ENCODE data around the gene ADI1. TPM values are rescaled to one million over a fixed set of nuclear protein-coding genes. Genes with fewer than 3 reads are reported as not detected.

ADI1 gene
- total and polyA plus RNA-seq, 2 experiments from 2014 or later = 106 to 204 TPM

GRCh38 chr2:3513026-3513810 is 6.1 kb downstream of the ADI1 start:
- Histone ChIP-seq H3K4me3 (no peak overlapping the region), H3K4me2 (no peak overlapping the region), H3K4me1 (ENCODE audit: insufficient read depth) (peaks cover 6% of the 10 kb centered on the region), H3K36me3 (replicated peaks; ENCODE audit: insufficient read depth, low read depth) (no peaks in the 10 kb centered on the region), H3K79me2 (peaks cover 43% of the 10 kb centered on the region), H3K9me2 (replicated peaks; ENCODE audit: insufficient read depth) (no peaks in the 10 kb centered on the region), H3K27me3 (no peaks in the 10 kb centered on the region), H3K9me3 (ENCODE audit: low read depth) (no peaks in the 10 kb centered on the region), H3K27ac (no peak overlapping the region), H2AFZ (no peak overlapping the region), H4K20me1 (ENCODE audit: insufficient read depth, poor library complexity, severe bottlenecking) (no peaks in the 10 kb centered on the region)
- TF ChIP-seq EZH2 (IDR thresholded peaks at IDR 0.05; ENCODE audit: borderline replicate concordance) (no peak), CTCF (IDR thresholded peaks at IDR 0.05; ENCODE audit: poor library complexity) (no peak), EZH2phosphoT487 (IDR thresholded peaks at IDR 0.05; ENCODE audit: low read depth, severe bottlenecking, unreplicated experiment) (no peak)
- DNase-seq (ENCODE audit: low spot score) = no peak
- 89% methylated on average over 3 of the region's 3 CpGs for WGBS (ENCODE audit: low lambda C conversion rate, missing lambda C conversion rate)

GRCh38 chr2:3512086-3512485 is 7.2 kb downstream of the ADI1 start:
- H2AFZ ChIP-seq = no peak overlapping the region
- H3K4me3 ChIP-seq = no peak overlapping the region
- H3K27me3 ChIP-seq = no peaks in the 10 kb centered on the region
- H3K4me2 ChIP-seq = no peak overlapping the region
- no peaks in the 10 kb centered on the region for H3K9me2 ChIP-seq (replicated peaks; ENCODE audit: insufficient read depth)
- DNase-seq (ENCODE audit: low spot score) = no peak
- no peaks in the 10 kb centered on the region for H3K36me3 ChIP-seq (replicated peaks; ENCODE audit: insufficient read depth, low read depth)
- 82% methylated on average over 2 of the region's 2 CpGs for WGBS (ENCODE audit: low lambda C conversion rate, missing lambda C conversion rate)
- no peaks in the 10 kb centered on the region for H4K20me1 ChIP-seq (ENCODE audit: insufficient read depth, poor library complexity, severe bottlenecking)
- TF ChIP-seq CTCF (IDR thresholded peaks at IDR 0.05; ENCODE audit: poor library complexity) (no peak), EZH2phosphoT487 (IDR thresholded peaks at IDR 0.05; ENCODE audit: low read depth, severe bottlenecking, unreplicated experiment) (no peak), EZH2 (IDR thresholded peaks at IDR 0.05; ENCODE audit: borderline replicate concordance) (no peak)
- no peak overlapping the region for H3K27ac ChIP-seq
- H3K79me2 ChIP-seq = peaks cover 41% of the 10 kb centered on the region
- H3K9me3 ChIP-seq (ENCODE audit: low read depth) = no peaks in the 10 kb centered on the region
- no peaks in the 10 kb centered on the region for H3K4me1 ChIP-seq (ENCODE audit: insufficient read depth)

GRCh38 chr2:3505771-3506170 is 13.6 kb downstream of the ADI1 start:
- 62% methylated on average over 4 of the region's 4 CpGs for WGBS (ENCODE audit: low lambda C conversion rate, missing lambda C conversion rate)
- Histone ChIP-seq H3K4me2 (peak overlapping the region; percentile 34), H3K36me3 (replicated peaks; ENCODE audit: insufficient read depth, low read depth) (no peaks in the 10 kb centered on the region), H3K27ac (peak overlapping the region; percentile 78), H3K79me2 (peaks cover 39% of the 10 kb centered on the region), H3K4me1 (ENCODE audit: insufficient read depth) (peaks cover 5% of the 10 kb centered on the region), H3K9me3 (ENCODE audit: low read depth) (no peaks in the 10 kb centered on the region), H2AFZ (no peak overlapping the region), H3K4me3 (no peak overlapping the region), H3K27me3 (no peaks in the 10 kb centered on the region), H3K9me2 (replicated peaks; ENCODE audit: insufficient read depth) (no peaks in the 10 kb centered on the region), H4K20me1 (ENCODE audit: insufficient read depth, poor library complexity, severe bottlenecking) (no peaks in the 10 kb centered on the region)
- peak; percentile 57 for DNase-seq (ENCODE audit: low spot score)
- TF ChIP-seq EZH2phosphoT487 (IDR thresholded peaks at IDR 0.05; ENCODE audit: low read depth, severe bottlenecking, unreplicated experiment) (no peak), CTCF (IDR thresholded peaks at IDR 0.05; ENCODE audit: poor library complexity) (no peak), EZH2 (IDR thresholded peaks at IDR 0.05; ENCODE audit: borderline replicate concordance) (no peak)
